Mesenchymal stem cell (in vitro differentiated cells and primary cell): Measurements from ENCODE around the gene HTD2.

ENCODE experiments used
- DNase-seq: peaks from one replicate; pipeline ENCODE4 v3.0.0-alpha.2; 2013
- H2AFZ ChIP-seq: one replicate; pipeline ENCODE4 v1.6.1; 2013; ENCODE audit warnings: low read depth, mild to moderate bottlenecking, control low read depth, inconsistent platforms, low read length, moderate library complexity
- H2AK5ac ChIP-seq: 2 replicates; pipeline ENCODE4 v1.6.1; 2013; ENCODE audit warnings: low read length, moderate library complexity, mild to moderate bottlenecking, inconsistent platforms; ENCODE audit not compliant: severe bottlenecking
- H2BK120ac ChIP-seq: one replicate; pipeline ENCODE4 v1.6.1; 2013; ENCODE audit warnings: low read depth, mild to moderate bottlenecking, inconsistent platforms, low read length, moderate library complexity
- H2BK12ac ChIP-seq, 2 experiments: one replicate each; pipeline ENCODE4 v1.6.1; 2013; ENCODE audit warnings: inconsistent platforms in 2 of 2, low read length in 2 of 2, mild to moderate bottlenecking in 2 of 2, moderate library complexity in 2 of 2, control low read depth in 1 of 2
- H2BK15ac ChIP-seq: one replicate; pipeline ENCODE4 v1.6.1; 2013; ENCODE audit warnings: mild to moderate bottlenecking, low read depth, inconsistent platforms; ENCODE audit not compliant: poor library complexity, severe bottlenecking
- H2BK5ac ChIP-seq: 2 replicates; pipeline ENCODE4 v1.6.1; 2013; ENCODE audit warnings: low read depth, mild to moderate bottlenecking, low read length, control low read depth, inconsistent platforms; ENCODE audit not compliant: poor library complexity, severe bottlenecking
- H3K14ac ChIP-seq, 2 experiments: one replicate each; pipeline ENCODE4 v1.6.1; 2013; ENCODE audit warnings: inconsistent platforms in 2 of 2, low read length in 2 of 2, control low read depth in 1 of 2, mild to moderate bottlenecking in 1 of 2, moderate library complexity in 1 of 2
- H3K18ac ChIP-seq, 2 experiments: one replicate each; pipeline ENCODE4 v1.6.1; 2013; ENCODE audit warnings: inconsistent platforms in 2 of 2, low read length in 2 of 2, control low read depth in 1 of 2, low read depth in 1 of 2, mild to moderate bottlenecking in 1 of 2
- H3K23ac ChIP-seq, 2 experiments: one replicate each; pipeline ENCODE4 v1.6.1; 2013; ENCODE audit warnings: inconsistent platforms in 2 of 2, low read length in 2 of 2, mild to moderate bottlenecking in 2 of 2, moderate library complexity in 2 of 2, control low read depth in 1 of 2
- H3K27ac ChIP-seq: 2 replicates; pipeline ENCODE4 v1.5.1; 2013; ENCODE audit warnings: mild to moderate bottlenecking, moderate library complexity, low read length, control low read depth, inconsistent platforms; ENCODE audit not compliant: poor library complexity, severe bottlenecking
- H3K27me3 ChIP-seq, 2 experiments: 2 replicates each; pipeline versions ENCODE4 v1.6.1 to v1.7.0; 2013; ENCODE audit warnings: low read length in 2 of 2, mild to moderate bottlenecking in 2 of 2, moderate library complexity in 2 of 2, control low read depth in 1 of 2, inconsistent platforms in 1 of 2; ENCODE audit not compliant: control insufficient read depth in 1 of 2, insufficient read depth in 1 of 2
- H3K36me3 ChIP-seq, 2 experiments: 2 replicates each; pipeline versions ENCODE4 v1.6.1 to v1.7.0; 2013; ENCODE audit warnings: low read length in 2 of 2, control low read depth in 1 of 2, inconsistent platforms in 1 of 2, low read depth in 1 of 2, mild to moderate bottlenecking in 1 of 2; ENCODE audit not compliant: insufficient read depth in 2 of 2, control insufficient read depth in 1 of 2
- H3K4ac ChIP-seq, 2 experiments: one replicate each; pipeline ENCODE4 v1.6.1; 2013; ENCODE audit warnings: inconsistent platforms in 2 of 2, low read length in 2 of 2, mild to moderate bottlenecking in 2 of 2, moderate library complexity in 2 of 2, control low read depth in 1 of 2, low read depth in 1 of 2
- H3K4me1 ChIP-seq: 2 replicates; pipeline ENCODE4 v1.6.1; 2013; ENCODE audit warnings: low read depth, low read length, control low read depth; ENCODE audit not compliant: control insufficient read depth, insufficient read depth
- H3K4me2 ChIP-seq: 2 replicates; pipeline ENCODE4 v1.6.1; 2013; ENCODE audit warnings: low read length, mild to moderate bottlenecking, inconsistent platforms; ENCODE audit not compliant: poor library complexity, severe bottlenecking
- H3K4me3 ChIP-seq, 2 experiments: 2 replicates each; pipeline versions ENCODE4 v1.5.1 to v1.7.0; 2013; ENCODE audit warnings: low read length in 2 of 2, mild to moderate bottlenecking in 2 of 2, control low read depth in 1 of 2, low read depth in 1 of 2; ENCODE audit not compliant: insufficient read depth in 1 of 2
- H3K79me1 ChIP-seq: replicated peaks from 2 replicates; pipeline ENCODE4 v1.6.1; 2013; ENCODE audit warnings: mild to moderate bottlenecking, control low read depth, low read length, inconsistent platforms; ENCODE audit not compliant: poor library complexity, severe bottlenecking
- H3K9ac ChIP-seq: 2 replicates; pipeline ENCODE4 v1.7.0; 2013; ENCODE audit warnings: mild to moderate bottlenecking, low read length, moderate library complexity
- H3K9me3 ChIP-seq: 2 replicates; pipeline ENCODE4 v1.7.0; 2013; ENCODE audit warnings: mild to moderate bottlenecking, low read length; ENCODE audit not compliant: control insufficient read depth
- H4K8ac ChIP-seq: one replicate; pipeline ENCODE4 v1.6.1; 2013; ENCODE audit warnings: inconsistent platforms, mild to moderate bottlenecking, low read length, moderate library complexity
- H4K91ac ChIP-seq: one replicate; pipeline ENCODE4 v1.6.1; 2013; ENCODE audit warnings: mild to moderate bottlenecking, low read length, inconsistent platforms
- WGBS: methylation state at CpG from one replicate; pipeline ENCODE4 v1.1.7; 2013; ENCODE audit warnings: mixed read lengths; 5-methylcytosine and 5-hydroxymethylcytosine counted together

The HTD2 gene

GRCh38 chr3:58298190-58298589 lies 8.1 kb upstream of the HTD2 start:
- H4K8ac ChIP-seq, result no peak overlapping the region
- H3K4me2 ChIP-seq, result no peak overlapping the region
- H3K27ac ChIP-seq, result no peak overlapping the region
- H3K23ac ChIP-seq, result no peak overlapping the region
- H2AFZ ChIP-seq, result no peak overlapping the region
- no peak overlapping the region for H2BK120ac ChIP-seq
- 68% methylated on average over 3 of the region's 3 CpGs for WGBS
- no peak overlapping the region for H2AK5ac ChIP-seq
- H3K27me3 ChIP-seq, result peaks cover 27 to 46% of the 10 kb centered on the region in 2 experiments
- H3K4me3 ChIP-seq, result no peak overlapping the region
- no peak overlapping the region for H3K9ac ChIP-seq
- H2BK12ac ChIP-seq, result no peak overlapping the region
- no peak overlapping the region for H2BK5ac ChIP-seq
- H3K18ac ChIP-seq, result no peak overlapping the region
- H3K4me1 ChIP-seq, result no peaks in the 10 kb centered on the region
- peaks cover 0 to 2% of the 10 kb centered on the region in 2 experiments for H3K36me3 ChIP-seq
- H3K9me3 ChIP-seq, result peaks cover 10% of the 10 kb centered on the region
- DNase-seq, result no peak
- no peak overlapping the region for H3K14ac ChIP-seq
- H3K4ac ChIP-seq, result no peak overlapping the region
- no peak overlapping the region for H4K91ac ChIP-seq
- H2BK15ac ChIP-seq, result no peak overlapping the region
- no peaks in the 10 kb centered on the region for H3K79me1 ChIP-seq

- no peak overlapping the region for H2BK120ac ChIP-seq
- no peak overlapping the region for H2BK15ac ChIP-seq
- peaks cover 10% of the 10 kb centered on the region for H3K9me3 ChIP-seq
- H4K91ac ChIP-seq, result no peak overlapping the region
- H3K27ac ChIP-seq, result no peak overlapping the region
- no peak overlapping the region for H3K18ac ChIP-seq
- no peaks in the 10 kb centered on the region for H3K4me1 ChIP-seq
- no peaks in the 10 kb centered on the region for H3K36me3 ChIP-seq
- no peaks in the 10 kb centered on the region for H3K79me1 ChIP-seq
- DNase-seq, result no peak
- no peak overlapping the region for H2BK12ac ChIP-seq
- no peak overlapping the region for H3K4me3 ChIP-seq
- H3K27me3 ChIP-seq, result peaks cover 27 to 46% of the 10 kb centered on the region in 2 experiments
- H3K4me2 ChIP-seq, result no peak overlapping the region
- H2AK5ac ChIP-seq, result no peak overlapping the region
- no peak overlapping the region for H3K14ac ChIP-seq
- no peak overlapping the region for H4K8ac ChIP-seq
- no peak overlapping the region for H2AFZ ChIP-seq
- H3K9ac ChIP-seq, result no peak overlapping the region
- no peak overlapping the region for H3K23ac ChIP-seq
- no CpG with 5 or more reads among the region's 2 CpGs for WGBS
- no peak overlapping the region for H3K4ac ChIP-seq
- no peak overlapping the region for H2BK5ac ChIP-seq
Measured at GRCh38 chr3:58299075-58299474, 7.2 kb upstream of the HTD2 start.

GRCh38 chr3:58299839-58300516 lies 6.3 kb upstream of the HTD2 start:
- Histone ChIP-seq H3K18ac (no peak overlapping the region), H2BK120ac (no peak overlapping the region), H4K8ac (no peak overlapping the region), H3K36me3 (no peaks in the 10 kb centered on the region), H3K4me1 (no peaks in the 10 kb centered on the region), H2AFZ (no peak overlapping the region), H3K27ac (no peak overlapping the region), H3K9me3 (peaks cover 10% of the 10 kb centered on the region), H3K4me2 (no peak overlapping the region), H2BK12ac (no peak overlapping the region), H4K91ac (no peak overlapping the region), H2AK5ac (no peak overlapping the region), H3K4me3 (no peak overlapping the region), H2BK15ac (no peak overlapping the region), H3K23ac (peak overlapping the region in 1 of 2 experiments; percentile 9), H3K79me1 (no peaks in the 10 kb centered on the region), H3K9ac (no peak overlapping the region), H2BK5ac (no peak overlapping the region), H3K4ac (no peak overlapping the region), H3K14ac (no peak overlapping the region), H3K27me3 (peaks cover 27 to 46% of the 10 kb centered on the region in 2 experiments)
- 15% methylated on average over 7 of the region's 8 CpGs for WGBS
- DNase-seq, result peak; percentile 48

- no peak overlapping the region for H2BK12ac ChIP-seq
- DNase-seq, result peak; percentile 75
- H3K27me3 ChIP-seq, result peaks cover 0 to 3% of the 10 kb centered on the region in 2 experiments
- H3K4me1 ChIP-seq, result peaks cover 7% of the 10 kb centered on the region
- no peak overlapping the region for H4K91ac ChIP-seq
- no peak overlapping the region for H3K27ac ChIP-seq
- H3K4me3 ChIP-seq, result peak overlapping the region in 1 of 2 experiments; percentile 85
- H3K9ac ChIP-seq, result peak overlapping the region; percentile 99
- no peak overlapping the region for H4K8ac ChIP-seq
- H3K36me3 ChIP-seq, result peaks cover 22 to 37% of the 10 kb centered on the region in 2 experiments
- no peak overlapping the region for H2BK120ac ChIP-seq
- H2BK5ac ChIP-seq, result no peak overlapping the region
- H2BK15ac ChIP-seq, result no peak overlapping the region
- 84% methylated on average over 9 of the region's 10 CpGs for WGBS
- no peak overlapping the region for H2AFZ ChIP-seq
- H3K18ac ChIP-seq, result no peak overlapping the region
- H3K9me3 ChIP-seq, result no peaks in the 10 kb centered on the region
- H3K23ac ChIP-seq, result no peak overlapping the region
- peaks cover 15% of the 10 kb centered on the region for H3K79me1 ChIP-seq
- H3K4me2 ChIP-seq, result peak overlapping the region; percentile 79
- no peak overlapping the region for H3K14ac ChIP-seq
- H3K4ac ChIP-seq, result no peak overlapping the region
- no peak overlapping the region for H2AK5ac ChIP-seq
Measured at GRCh38 chr3:58307639-58308215, 1.4 kb downstream of the HTD2 start.
